ENCODE data around the gene PEX14.
"Not testable (repeated sequence)": the region's sequence is repeated elsewhere in the genome, so short reads cannot be mapped to it uniquely, and the experiment has no call there.

Gene PEX14

GRCh38 chr1:10450156-10450814 is 24.5 kb upstream of the PEX14 start:
- no peak for DNase-seq (ENCODE audit: low read depth in 2 of 3, low spot score in 1 of 3)

GRCh38 chr1:10450836-10451235 is 23.9 kb upstream of the PEX14 start:
- no peak for DNase-seq (ENCODE audit: low read depth in 2 of 3, low spot score in 1 of 3)

GRCh38 chr1:10451287-10451686 is 23.5 kb upstream of the PEX14 start:
- DNase-seq (ENCODE audit: low read depth in 2 of 3, low spot score in 1 of 3) = no peak

GRCh38 chr1:10456048-10456447 is 18.7 kb upstream of the PEX14 start:
- DNase-seq (ENCODE audit: low read depth in 2 of 3, low spot score in 1 of 3) = no peak

- DNase-seq (ENCODE audit: low read depth in 2 of 3, low spot score in 1 of 3) = no peak
Measured at GRCh38 chr1:10456661-10457060, 18.1 kb upstream of the PEX14 start.

GRCh38 chr1:10457462-10457861 is 17.3 kb upstream of the PEX14 start:
- not testable (repeated sequence) for DNase-seq (ENCODE audit: low read depth in 2 of 3, low spot score in 1 of 3)

- DNase-seq (ENCODE audit: low read depth in 2 of 3, low spot score in 1 of 3) = no peak
Measured at GRCh38 chr1:10457875-10458274, 16.9 kb upstream of the PEX14 start.

- DNase-seq (ENCODE audit: low read depth in 2 of 3, low spot score in 1 of 3) = no peak
Measured at GRCh38 chr1:10459184-10459583, 15.6 kb upstream of the PEX14 start.

GRCh38 chr1:10467078-10467477 is 7.7 kb upstream of the PEX14 start:
- DNase-seq (ENCODE audit: low read depth in 2 of 3, low spot score in 1 of 3) = no peak

GRCh38 chr1:10470043-10470442 is 4.7 kb upstream of the PEX14 start:
- no peak for DNase-seq (ENCODE audit: low read depth in 2 of 3, low spot score in 1 of 3)

GRCh38 chr1:10471411-10472219 is 3.1 kb upstream of the PEX14 start:
- DNase-seq (ENCODE audit: low read depth in 2 of 3, low spot score in 1 of 3) = no peak

- DNase-seq (ENCODE audit: low read depth in 2 of 3, low spot score in 1 of 3) = peak; percentile 81 to 86 (median 84)
Measured at GRCh38 chr1:10472220-10473144, 2.3 kb upstream of the PEX14 start, which contains the start of gene DFFA. Gene DFFA, minus strand, starts transcription at chr1:10472529. Its CDS starts 71 bp downstream, at chr1:10472458.

GRCh38 chr1:10473145-10473765 is 1.5 kb upstream of the PEX14 start:
- DNase-seq (ENCODE audit: low read depth in 2 of 3, low spot score in 1 of 3) = no peak

- not testable (repeated sequence) for DNase-seq (ENCODE audit: low read depth in 2 of 3, low spot score in 1 of 3)
Measured at GRCh38 chr1:10474309-10474612, 489 bp upstream of the PEX14 start.

GRCh38 chr1:10475510-10475909 is 760 bp downstream of the PEX14 start:
- no peak for DNase-seq (ENCODE audit: low read depth in 2 of 3, low spot score in 1 of 3)

GRCh38 chr1:10479296-10479695 is 4.5 kb downstream of the PEX14 start:
- no peak for DNase-seq (ENCODE audit: low read depth in 2 of 3, low spot score in 1 of 3)

GRCh38 chr1:10480614-10481013 is 5.9 kb downstream of the PEX14 start:
- no peak for DNase-seq (ENCODE audit: low read depth in 2 of 3, low spot score in 1 of 3)

- no peak for DNase-seq (ENCODE audit: low read depth in 2 of 3, low spot score in 1 of 3)
Measured at GRCh38 chr1:10484521-10484920, 9.8 kb downstream of the PEX14 start.

GRCh38 chr1:10489291-10490055 is 14.7 kb downstream of the PEX14 start:
- DNase-seq (ENCODE audit: low read depth in 2 of 3, low spot score in 1 of 3) = no peak

- no peak for DNase-seq (ENCODE audit: low read depth in 2 of 3, low spot score in 1 of 3)
Measured at GRCh38 chr1:10490286-10490970, 15.7 kb downstream of the PEX14 start.
